IMR-90 (cell line): Measurements from ENCODE around the gene CCL15. TPM values are rescaled to one million over a fixed set of nuclear protein-coding genes. Genes with fewer than 3 reads are reported as not detected.

Experiments
- ATAC-seq: fragments of 200-7000 bp; cut with Tn5 transposase; 2 replicates; pipeline ENCODE4 v1.9.1; 2020; ENCODE audit warnings: low read depth, mild to moderate bottlenecking, moderate library complexity
- BruUV-seq: library from RNA; stranded (reverse); fragments of 400-500 nt; replicated peaks from 2 replicates; lab custom pipeline; 2021; lab: Mats Ljungman, UMichigan
- CTCF ChIA-PET: fragments of 300-600 bp; formaldehyde crosslinking; extraction: SDS; loops from one replicate; lab custom pipeline; 2021; ENCODE audit warnings: antibody characterized with exemption; lab: Yijun Ruan, JAX
- POLR2A ChIA-PET: fragments of 300-600 bp; sonication (Branson Sonifier 250); formaldehyde crosslinking; loops from one replicate; lab custom pipeline; 2022; ENCODE audit warnings: antibody characterized with exemption; ENCODE audit not compliant: unreplicated experiment; lab: Charles Lee
- DNase-seq: peaks from one replicate; pipeline ENCODE4 v3.0.0; 2013
- H2AFZ ChIP-seq: replicated peaks from 2 replicates; pipeline ENCODE3; 2013; ENCODE audit warnings: low read length, mild to moderate bottlenecking; ENCODE audit not compliant: poor library complexity
- H2AK5ac ChIP-seq: 2 replicates; pipeline ENCODE4 v1.6.1; 2013; ENCODE audit warnings: low read depth, low read length, inconsistent platforms
- H2AK9ac ChIP-seq: replicated peaks from 2 replicates; pipeline ENCODE3; 2013; ENCODE audit warnings: mild to moderate bottlenecking, low read depth, low read length, moderate library complexity; ENCODE audit not compliant: poor library complexity
- H2BK120ac ChIP-seq: 2 replicates; pipeline ENCODE4 v1.6.1; 2013; ENCODE audit warnings: low read depth, low read length, inconsistent platforms
- H2BK15ac ChIP-seq: 3 replicates; pipeline ENCODE4 v1.6.1; 2013; ENCODE audit warnings: low read depth, low read length, inconsistent platforms
- H2BK20ac ChIP-seq: 2 replicates; pipeline ENCODE4 v1.6.1; 2013; ENCODE audit warnings: low read depth, mild to moderate bottlenecking, inconsistent platforms, low read length, moderate library complexity
- H2BK5ac ChIP-seq: 2 replicates; pipeline ENCODE4 v1.6.1; 2013; ENCODE audit warnings: mild to moderate bottlenecking, low read depth, low read length, inconsistent platforms; ENCODE audit not compliant: poor library complexity, severe bottlenecking
- H3K14ac ChIP-seq: replicated peaks from 2 replicates; pipeline ENCODE4 v1.6.1; 2013; ENCODE audit warnings: low read depth, low read length, inconsistent platforms
- H3K18ac ChIP-seq: 2 replicates; pipeline ENCODE4 v1.6.1; 2013; ENCODE audit warnings: low read depth, low read length, control low read depth
- H3K23ac ChIP-seq: 2 replicates; pipeline ENCODE4 v1.6.1; 2013; ENCODE audit warnings: low read depth, low read length, inconsistent platforms
- H3K27ac ChIP-seq: 2 replicates; pipeline ENCODE4 v1.5.1; 2013; ENCODE audit warnings: mild to moderate bottlenecking, control low read depth, low read length; ENCODE audit not compliant: insufficient read depth
- H3K27me3 ChIP-seq: 2 replicates; pipeline ENCODE4 v1.6.1; 2013; ENCODE audit warnings: low read length; ENCODE audit not compliant: control insufficient read depth, insufficient read depth
- H3K36me3 ChIP-seq: 2 replicates; pipeline ENCODE4 v1.6.1; 2013; ENCODE audit warnings: low read length, mixed read lengths; ENCODE audit not compliant: control insufficient read depth, insufficient read depth
- H3K4ac ChIP-seq: 2 replicates; pipeline ENCODE4 v1.6.1; 2013; ENCODE audit warnings: low read depth, low read length, inconsistent platforms
- H3K4me1 ChIP-seq: 2 replicates; pipeline ENCODE4 v1.6.1; 2013; ENCODE audit warnings: low read length, mixed read lengths; ENCODE audit not compliant: control insufficient read depth, insufficient read depth
- H3K4me2 ChIP-seq: 2 replicates; pipeline ENCODE4 v1.6.1; 2013; ENCODE audit warnings: low read depth, mild to moderate bottlenecking, control low read depth, low read length, moderate library complexity
- H3K4me3 ChIP-seq: 2 replicates; pipeline ENCODE4 v1.5.1; 2013; ENCODE audit warnings: low read depth, mild to moderate bottlenecking, control low read depth, low read length, moderate library complexity; ENCODE audit not compliant: insufficient read depth
- H3K56ac ChIP-seq: 2 replicates; pipeline ENCODE4 v1.6.1; 2013; ENCODE audit warnings: low read length, inconsistent platforms; ENCODE audit not compliant: insufficient read depth; ENCODE audit errors: extremely low read depth
- H3K79me1 ChIP-seq, 2 experiments: 2 replicates each; pipeline ENCODE4 v1.6.1; 2013; ENCODE audit warnings: low read length in 2 of 2, inconsistent platforms in 1 of 2, low read depth in 1 of 2
- H3K9ac ChIP-seq: 2 replicates; pipeline ENCODE4 v1.6.1; 2013; ENCODE audit warnings: low read depth, low read length, control low read depth
- H3K9me1 ChIP-seq: 2 replicates; pipeline ENCODE4 v1.6.1; 2013; ENCODE audit warnings: low read length, inconsistent platforms; ENCODE audit not compliant: insufficient read depth
- H3K9me3 ChIP-seq: 2 replicates; pipeline ENCODE4 v1.6.1; 2013; ENCODE audit warnings: low read length; ENCODE audit not compliant: control insufficient read depth, insufficient read depth
- H4K20me1 ChIP-seq: 2 replicates; pipeline ENCODE4 v1.6.1; 2013; ENCODE audit warnings: low read length, inconsistent platforms; ENCODE audit not compliant: insufficient read depth
- H4K5ac ChIP-seq: 2 replicates; pipeline ENCODE4 v1.6.1; 2013; ENCODE audit warnings: mild to moderate bottlenecking, low read depth, low read length, control low read depth
- H4K8ac ChIP-seq, 2 experiments: 2 replicates each; pipeline ENCODE4 v1.6.1; 2013; ENCODE audit warnings: low read depth in 2 of 2, low read length in 2 of 2, control low read depth in 1 of 2, inconsistent platforms in 1 of 2
- H4K91ac ChIP-seq: 2 replicates; pipeline ENCODE4 v1.6.1; 2013; ENCODE audit warnings: low read depth, low read length, inconsistent platforms; ENCODE audit not compliant: insufficient read depth
- BHLHE40 ChIP-seq: fragments of 150-350 bp; IDR thresholded peaks from 2 replicates; pipeline ENCODE4 v1.6.1; 2016; ENCODE audit warnings: mild to moderate bottlenecking, low read depth, low read length
- FOS ChIP-seq: fragments of 150-350 bp; IDR thresholded peaks from 2 replicates; pipeline ENCODE4 v1.6.1; 2016; ENCODE audit warnings: low read depth, low read length
- MAZ ChIP-seq: IDR thresholded peaks from 2 replicates; pipeline ENCODE4 v1.6.1; 2012; ENCODE audit warnings: low read depth, mild to moderate bottlenecking, low read length, improper control_type of control experiment, moderate library complexity, borderline replicate concordance
- RAD21 ChIP-seq: IDR thresholded peaks from 2 replicates; pipeline ENCODE4 v1.6.1; 2012; ENCODE audit warnings: low read length, improper control_type of control experiment
- RCOR1 ChIP-seq: IDR thresholded peaks from 2 replicates; pipeline ENCODE4 v1.6.1; 2012; ENCODE audit warnings: mild to moderate bottlenecking, low read length, improper control_type of control experiment; ENCODE audit not compliant: insufficient replicate concordance
- RFX5 ChIP-seq: IDR thresholded peaks from 2 replicates; pipeline ENCODE4 v1.8.0; 2012; ENCODE audit warnings: low read depth, mild to moderate bottlenecking, low read length, moderate library complexity
- SMC3 ChIP-seq: fragments of 150-350 bp; IDR thresholded peaks from 2 replicates; pipeline ENCODE4 v1.6.1; 2016; ENCODE audit warnings: low read depth, mild to moderate bottlenecking, antibody characterized with exemption, low read length, moderate library complexity
- WGBS, 2 experiments: methylation state at CpG; one replicate each; pipeline versions ENCODE4 v1.1.5 to v1.1.7; 2013; ENCODE audit warnings: missing lambda C conversion rate in 2 of 2; ENCODE audit not compliant: insufficient read length in 1 of 2; ENCODE audit errors: extremely low coverage in 2 of 2; 5-methylcytosine and 5-hydroxymethylcytosine counted together
- dilution Hi-C: fragments of 300-500 bp; cut with HindIII; formaldehyde crosslinking; loops from one replicate; pipeline ENCODE4 v1.14.3; 2018; ENCODE audit warnings: low sequenced_read_pairs; ENCODE audit not compliant: unreplicated experiment
- in situ Hi-C: fragments of 300-500 bp; cut with MboI; formaldehyde crosslinking; loops from 3 replicates; pipeline ENCODE4 v1.14.3; 2019; ENCODE audit warnings: low sequenced_read_pairs, inconsistent platforms, mixed read lengths
- intact Hi-C: fragments of 100-400 bp; cut with micrococcal nuclease; formaldehyde crosslinking; loops from 2 replicates; pipeline ENCODE4 v1.10.0; 2022
- polyA plus RNA-seq, 3 experiments: library from polyadenylated mRNA; depleted of rRNA; stranded (reverse); fragments of >200 nt; gene quantifications; 2 replicates each; pipeline ENCODE4 v1.2.3, GENCODE V29; 2012; ENCODE audit warnings: low replicate concordance in 1 of 3
- total RNA-seq: library from RNA; depleted of rRNA; stranded (reverse); fragments of >200 nt; gene quantifications from 2 replicates; pipeline ENCODE4 v1.2.3, GENCODE V29; 2012

Gene CCL15
- total and polyA plus RNA-seq, 2 of the 4 experiments (the other 2 are of a cell fraction) = not detected

DNA sequence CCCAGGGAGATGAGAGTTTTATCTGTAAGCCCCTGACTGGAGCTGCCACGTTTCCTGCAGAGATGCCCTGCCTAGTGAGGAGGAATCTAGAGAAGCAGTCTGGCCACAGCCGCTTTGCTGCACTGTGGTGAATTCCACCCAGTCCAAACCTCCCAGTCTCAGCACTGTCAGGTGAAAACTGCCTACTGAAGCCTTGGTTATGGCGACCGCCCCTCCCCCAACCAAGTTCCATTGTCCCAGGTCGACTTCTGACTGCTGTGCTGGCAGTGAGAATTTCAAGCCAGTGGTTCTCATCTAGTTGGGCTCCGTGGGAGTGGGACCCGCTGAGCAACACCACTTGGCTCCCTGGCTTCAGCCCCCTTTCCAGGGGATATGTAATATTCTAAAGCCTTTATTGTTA, 47.6 kb downstream of the CCL15 start:
- Histone ChIP-seq H3K4me2 (no peak overlapping the region), H2AFZ (no peak overlapping the region), H3K14ac (no peak overlapping the region), H2AK9ac (no peak overlapping the region), H3K36me3 (no peaks in the 10 kb centered on the region), H4K91ac (no peak overlapping the region), H2BK120ac (no peak overlapping the region), H3K56ac (no peak overlapping the region), H3K23ac (no peak overlapping the region), H4K20me1 (no peaks in the 10 kb centered on the region), H3K4me1 (no peaks in the 10 kb centered on the region), H3K18ac (no peak overlapping the region), H2BK20ac (no peak overlapping the region), H3K27me3 (peaks cover 2% of the 10 kb centered on the region; the same call in 1 of the 2 replicates), H4K5ac (no peak overlapping the region), H3K4me3 (no peak overlapping the region), H2BK15ac (no peak overlapping the region), H3K4ac (no peak overlapping the region), H2AK5ac (no peak overlapping the region), H2BK5ac (no peak overlapping the region), H3K9me3 (no peaks in the 10 kb centered on the region), H3K27ac (no peak overlapping the region), H4K8ac (no peak overlapping the region), H3K79me1 (no peaks in the 10 kb centered on the region), H3K9ac (no peak overlapping the region), H3K9me1 (no peaks in the 10 kb centered on the region)
- no CpG with 5 or more reads among the region's 7 CpGs for WGBS, 2 experiments
- CTCF ChIA-PET = interaction anchor here (0.6 kb wide), 1 partner anchor 239 kb away, joined by 3 read pairs; no protein-coding TSS in a partner anchor
- in situ Hi-C loops = no loop called here
- no peak for TF ChIP-seq SMC3
- TF ChIP-seq MAZ = no peak
- TF ChIP-seq RFX5 = no peak
- no peak for TF ChIP-seq RCOR1
- no peak for TF ChIP-seq RAD21
- no peak for TF ChIP-seq FOS
- no peak for TF ChIP-seq BHLHE40
- dilution Hi-C loops = no loop called here
- ATAC-seq (no peak), DNase-seq (no peak)
- no TSS peak for BruUV-seq
- POLR2A ChIA-PET = no interaction called here
- intact Hi-C loops = no loop called here
